Loucy (cell line): ENCODE data around the gene PAQR6.

Experiments used
- CTCF ChIP-seq: fragments of 200-600 bp; sonication (generic); conservative IDR thresholded peaks from 2 replicates; pipeline ENCODE4 v1.5.1; 2014; ENCODE audit warnings: mild to moderate bottlenecking, antibody characterized with exemption, low read length
- EZH2phosphoT487 ChIP-seq: fragments of 200-600 bp; IDR thresholded peaks from 2 replicates; pipeline ENCODE4 v1.6.1; 2018; ENCODE audit warnings: antibody characterized with exemption, mild to moderate bottlenecking, moderate library complexity, borderline replicate concordance

GRCh38 chr1:156241926-156242325, 5.9 kb downstream of the PAQR6 start, which contains the start of gene BGLAP:
- TF ChIP-seq CTCF = no peak
- TF ChIP-seq EZH2phosphoT487 = no peak
